GM12864 (cell line): Measurements from ENCODE around the gene DCTN1.

Source experiments
- DNase-seq: peaks from one replicate; pipeline ENCODE4 v3.0.0-alpha.2; 2011; ENCODE audit warnings: low read depth
- H3K4me3 ChIP-seq: 2 replicates; pipeline ENCODE4 v1.5.1; 2011; ENCODE audit warnings: mild to moderate bottlenecking, low read depth, low read length, control low read depth
- CTCF ChIP-seq: IDR thresholded peaks from 2 replicates; pipeline ENCODE4 v1.5.1; 2011; ENCODE audit warnings: low read depth, mild to moderate bottlenecking, moderate library complexity, low read length, control low read depth, inconsistent platforms; ENCODE audit errors: missing control alignments

Gene DCTN1

GRCh38 chr2:74316627-74317295 lies 63.4 kb downstream of the DCTN1 start:
- no peak for TF ChIP-seq CTCF
- H3K4me3 ChIP-seq: no peak overlapping the region
- DNase-seq: no peak

DNA sequence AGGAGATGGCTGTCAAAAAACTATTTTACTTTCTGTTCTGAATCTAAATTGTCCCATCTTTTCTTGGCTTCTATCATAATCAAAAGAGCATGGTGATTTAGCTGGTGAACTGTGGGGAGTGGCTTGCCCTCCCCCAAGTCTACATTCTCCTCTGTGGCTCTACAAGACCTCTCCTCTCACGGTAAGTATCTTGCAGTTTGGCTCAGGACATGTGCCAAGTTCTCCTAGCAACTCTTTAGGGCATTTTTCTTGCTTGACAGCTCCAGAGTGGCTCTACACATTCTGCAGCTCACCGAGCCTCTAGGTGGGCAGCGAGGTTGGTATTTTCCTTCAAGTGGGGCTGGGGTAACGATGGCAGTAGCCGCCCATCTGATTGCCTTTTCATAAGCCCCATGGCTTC lies 66.0 kb downstream of the DCTN1 start:
- DNase-seq: no peak
- TF ChIP-seq CTCF: no peak
- no peak overlapping the region for H3K4me3 ChIP-seq

- TF ChIP-seq CTCF: no peak
- no peak for DNase-seq
- no peak overlapping the region for H3K4me3 ChIP-seq
Observed at GRCh38 chr2:74313497-74313896, 66.6 kb downstream of the DCTN1 start.

DNA sequence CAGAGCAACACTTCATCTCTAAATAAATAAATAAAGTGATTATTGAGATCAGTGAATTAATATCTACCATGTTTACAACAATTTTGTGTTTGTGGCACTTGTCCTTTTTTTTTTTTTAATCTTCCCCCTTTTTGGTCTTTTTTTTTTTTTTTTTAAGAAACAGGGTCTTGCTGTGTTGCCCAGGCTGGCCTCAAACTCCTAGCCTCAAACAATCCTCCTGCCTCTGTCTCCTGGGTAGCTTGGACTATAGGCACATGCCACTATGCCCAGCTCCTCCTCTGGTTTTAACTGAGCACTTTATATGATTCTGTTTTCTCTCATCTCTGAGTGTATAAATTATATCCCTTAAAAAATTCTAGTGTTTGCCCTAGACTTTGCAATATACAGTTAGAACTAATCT lies 67.2 kb downstream of the DCTN1 start:
- DNase-seq: no peak
- TF ChIP-seq CTCF: no peak
- H3K4me3 ChIP-seq: no peak overlapping the region
